Sciatic nerve (tissue), 2 donors: ENCODE data around the gene STX3. TPM values are rescaled to one million over a fixed set of nuclear protein-coding genes. Genes with fewer than 3 reads are reported as not detected.
"Not testable (repeated sequence)": the region's sequence is repeated elsewhere in the genome, so short reads cannot be mapped to it uniquely, and the experiment has no call there.

Source experiments
- ATAC-seq: fragments of 200-7000 bp; cut with Tn5 transposase; one replicate; pipeline ENCODE4 v1.9.1; 2020; ENCODE audit warnings: mild to moderate bottlenecking, moderate library complexity
- DNase-seq: peaks from one replicate; pipeline ENCODE4 v3.0.0-alpha.2; 2020; ENCODE audit warnings: low spot score
- intact Hi-C: fragments of 100-400 bp; cut with DNase I; formaldehyde crosslinking; loops from one replicate; pipeline ENCODE4 v1.14.2; 2022
- total RNA-seq: library from RNA; stranded (reverse); fragmentation: NEBNext Ultra II Directional; extraction: Animal tissue kit (Norgen Biotek cat#: 25700); gene quantifications from one replicate; pipeline ENCODE4 v1.2.1, GENCODE V29; 2021
- donor health status: DM: no; HTN: no; CAD: no.
- donor health status: DM: no; HTN: no; CAD: no.

The STX3 gene
- total RNA-seq, 1 donor from 2014 or later: 19.3 TPM

- DNase-seq (no peak), ATAC-seq (no peak)
- intact Hi-C loops: no loop called here
Measured at GRCh38 chr11:59779487-59779886, 24.3 kb downstream of the STX3 start.

GRCh38 chr11:59782080-59782479 is 26.9 kb downstream of the STX3 start:
- intact Hi-C loops: no loop called here
- ATAC-seq (no peak), DNase-seq (no peak)

GRCh38 chr11:59783632-59784090 is 28.5 kb downstream of the STX3 start:
- ATAC-seq (no peak), DNase-seq (no peak)
- intact Hi-C loops: no loop called here

GRCh38 chr11:59784441-59784840 is 29.3 kb downstream of the STX3 start:
- DNase-seq, intact Hi-C loops, ATAC-seq: not testable (repeated sequence)

- no peak for ATAC-seq
- intact Hi-C loops: no loop called here
Measured at GRCh38 chr11:59785818-59786217, 30.6 kb downstream of the STX3 start.

GRCh38 chr11:59787255-59787588 is 32.0 kb downstream of the STX3 start:
- DNase-seq (no peak), ATAC-seq (no peak)
- intact Hi-C loops: no loop called here

More at GRCh38 chr11:59785818-59786217, 30.6 kb downstream of the STX3 start:
- DNase-seq: no peak

GRCh38 chr11:59787816-59788215 is 32.6 kb downstream of the STX3 start:
- DNase-seq (no peak), ATAC-seq (no peak)
- intact Hi-C loops: no loop called here

GRCh38 chr11:59791639-59792038 is 36.5 kb downstream of the STX3 start:
- ATAC-seq (no peak), DNase-seq (no peak)
- intact Hi-C loops: no loop called here

GRCh38 chr11:59792507-59792906 is 37.3 kb downstream of the STX3 start:
- ATAC-seq (no peak), DNase-seq (no peak)
- intact Hi-C loops: no loop called here

GRCh38 chr11:59794417-59794816 is 39.2 kb downstream of the STX3 start:
- no peak for ATAC-seq
- intact Hi-C loops: no loop called here
- DNase-seq: no peak

GRCh38 chr11:59800390-59801025 is 45.3 kb downstream of the STX3 start:
- intact Hi-C loops: no loop called here
- no peak for DNase-seq
- no peak for ATAC-seq

GRCh38 chr11:59801160-59801706 is 46.1 kb downstream of the STX3 start:
- DNase-seq (no peak), ATAC-seq (no peak)
- intact Hi-C loops: no loop called here

- peak; percentile 85 for ATAC-seq
- no peak for DNase-seq
- intact Hi-C loops: no loop called here
Measured at GRCh38 chr11:59801981-59802638, 46.9 kb downstream of the STX3 start.

GRCh38 chr11:59802639-59803176 is 47.5 kb downstream of the STX3 start:
- DNase-seq (no peak), ATAC-seq (peak; percentile 88)
- intact Hi-C loops: no loop called here

GRCh38 chr11:59804061-59804460 is 48.9 kb downstream of the STX3 start:
- intact Hi-C loops: no loop called here
- DNase-seq: no peak
- no peak for ATAC-seq

- DNase-seq (no peak), ATAC-seq (no peak)
- intact Hi-C loops: no loop called here
Measured at GRCh38 chr11:59807047-59807610, 52.0 kb downstream of the STX3 start.

GRCh38 chr11:59810189-59810910 is 55.2 kb downstream of the STX3 start, which contains the start of gene MRPL16:
MRPL16 (minus strand) TSS chr11:59810778; CDS start chr11:59810658, 120 bp downstream.
- DNase-seq (peak; percentile 90), ATAC-seq (peak; percentile 98)
- intact Hi-C loops: loop anchor here (5.0 kb wide), 1 partner anchor 53 kb away; the partner anchor contains the start of gene STX3

- no peak for DNase-seq
- intact Hi-C loops: loop anchor here (5.0 kb wide), 1 partner anchor 54 kb away; the partner anchor contains the start of gene STX3
- no peak for ATAC-seq
Measured at GRCh38 chr11:59810911-59811259, 55.7 kb downstream of the STX3 start.

- intact Hi-C loops: loop anchor here (5.0 kb wide), 1 partner anchor 55 kb away; the partner anchor contains the start of gene STX3
- ATAC-seq: no peak
- no peak for DNase-seq
Measured at GRCh38 chr11:59812220-59812619, 57.0 kb downstream of the STX3 start.
